ENCODE data around the gene ZNF8.

GRCh38 chr19:58345558-58345957 lies 66.8 kb downstream of the ZNF8 start:
- TF ChIP-seq CTCF (conservative IDR thresholded peaks at IDR 0.05; ENCODE audit: low read length), result no peak
- no peak for TF ChIP-seq EZH2phosphoT487 (IDR thresholded peaks at IDR 0.05; ENCODE audit: borderline replicate concordance, low read depth, low read length)
